H9 (cell line): ENCODE measurements around the gene BCAT1. TPM values are rescaled to one million over a fixed set of nuclear protein-coding genes. Genes with fewer than 3 reads are reported as not detected.

Experiments
- DNase-seq: peaks from one replicate; pipeline ENCODE4 v3.0.0-alpha.2; 2017
- H2AFZ ChIP-seq: one replicate; pipeline ENCODE4 v1.6.1; 2013; ENCODE audit warnings: mild to moderate bottlenecking, low read length, control low read depth, moderate library complexity
- H2AK5ac ChIP-seq: 2 replicates; pipeline ENCODE4 v1.6.1; 2013; ENCODE audit warnings: low read length, control low read depth, mixed read lengths; ENCODE audit not compliant: insufficient read length
- H2BK120ac ChIP-seq: one replicate; pipeline ENCODE4 v1.6.1; 2013; ENCODE audit warnings: low read depth, mild to moderate bottlenecking, low read length, control low read depth, inconsistent platforms; ENCODE audit not compliant: poor library complexity, severe bottlenecking
- H2BK12ac ChIP-seq: 2 replicates; pipeline ENCODE4 v1.6.1; 2013; ENCODE audit warnings: low read length, control low read depth, mixed read lengths, low read depth; ENCODE audit not compliant: insufficient read length
- H2BK15ac ChIP-seq: 2 replicates; pipeline ENCODE4 v1.6.1; 2013; ENCODE audit warnings: low read depth, low read length, control low read depth
- H2BK20ac ChIP-seq: one replicate; pipeline ENCODE4 v1.6.1; 2013; ENCODE audit warnings: low read depth, mild to moderate bottlenecking, low read length, control low read depth, inconsistent platforms; ENCODE audit not compliant: poor library complexity, severe bottlenecking
- H2BK5ac ChIP-seq: 2 replicates; pipeline ENCODE4 v1.6.1; 2013; ENCODE audit warnings: low read length, control low read depth, mixed read lengths; ENCODE audit not compliant: insufficient read length
- H3K14ac ChIP-seq: 2 replicates; pipeline ENCODE4 v1.6.1; 2013; ENCODE audit warnings: low read length, control low read depth; ENCODE audit not compliant: insufficient read depth
- H3K18ac ChIP-seq: 2 replicates; pipeline ENCODE4 v1.6.1; 2013; ENCODE audit warnings: low read depth, mild to moderate bottlenecking, mixed read lengths, low read length, control low read depth; ENCODE audit not compliant: insufficient read length
- H3K23ac ChIP-seq: 2 replicates; pipeline ENCODE4 v1.6.1; 2013; ENCODE audit warnings: low read length, control low read depth, mixed read lengths, low read depth; ENCODE audit not compliant: insufficient read length
- H3K23me2 ChIP-seq: 2 replicates; pipeline ENCODE4 v1.6.1; 2013; ENCODE audit warnings: low read depth, mild to moderate bottlenecking, mixed read lengths, low read length, control low read depth; ENCODE audit not compliant: insufficient read length, poor library complexity, severe bottlenecking
- H3K27ac ChIP-seq: 2 replicates; pipeline ENCODE4 v1.5.1; 2013; ENCODE audit warnings: low read length, control low read depth, mixed read lengths, low read depth; ENCODE audit not compliant: insufficient read length
- H3K27me3 ChIP-seq: 2 replicates; pipeline ENCODE4 v1.6.1; 2013; ENCODE audit warnings: low read length, control low read depth, inconsistent platforms; ENCODE audit not compliant: insufficient read depth
- H3K4ac ChIP-seq: 2 replicates; pipeline ENCODE4 v1.6.1; 2013; ENCODE audit warnings: low read depth, mild to moderate bottlenecking, control low read depth, inconsistent platforms, low read length, moderate library complexity
- H3K4me1 ChIP-seq: 2 replicates; pipeline ENCODE4 v1.6.1; 2013; ENCODE audit warnings: low read length, control low read depth, inconsistent platforms; ENCODE audit not compliant: insufficient read depth
- H3K4me2 ChIP-seq: 2 replicates; pipeline ENCODE4 v1.6.1; 2013; ENCODE audit warnings: low read length, control low read depth, mixed read lengths; ENCODE audit not compliant: insufficient read length, insufficient read depth
- H3K56ac ChIP-seq: 2 replicates; pipeline ENCODE4 v1.6.1; 2013; ENCODE audit warnings: low read depth, mild to moderate bottlenecking, mixed read lengths, low read length, control low read depth; ENCODE audit not compliant: insufficient read length
- H3K79me1 ChIP-seq: 2 replicates; pipeline ENCODE4 v1.6.1; 2013; ENCODE audit warnings: low read depth, mild to moderate bottlenecking, moderate library complexity, low read length, control low read depth, inconsistent platforms; ENCODE audit not compliant: insufficient read depth, poor library complexity, severe bottlenecking
- H3K79me2 ChIP-seq: 2 replicates; pipeline ENCODE4 v1.6.1; 2013; ENCODE audit warnings: low read length, control low read depth, inconsistent platforms; ENCODE audit not compliant: insufficient read depth
- H3K9ac ChIP-seq: 2 replicates; pipeline ENCODE4 v1.6.1; 2013; ENCODE audit warnings: low read length, control low read depth, mixed read lengths; ENCODE audit not compliant: insufficient read length; ENCODE audit errors: extremely low read depth
- H3K9me3 ChIP-seq: one replicate; pipeline ENCODE4 v1.6.1; 2013; ENCODE audit warnings: low read depth, low read length, inconsistent platforms; ENCODE audit not compliant: control insufficient read depth
- H3T11ph ChIP-seq: one replicate; pipeline ENCODE4 v1.6.1; 2013; ENCODE audit warnings: mild to moderate bottlenecking, low read length, control low read depth, inconsistent platforms
- H4K20me1 ChIP-seq: one replicate; pipeline ENCODE4 v1.6.1; 2013; ENCODE audit not compliant: control insufficient read depth, insufficient read length, insufficient read depth
- H4K5ac ChIP-seq: 2 replicates; pipeline ENCODE4 v1.6.1; 2013; ENCODE audit warnings: low read depth, mild to moderate bottlenecking, mixed read lengths, low read length, control low read depth; ENCODE audit not compliant: insufficient read length
- H4K8ac ChIP-seq: replicated peaks from 2 replicates; pipeline ENCODE4 v1.6.1; 2013; ENCODE audit warnings: low read length, control low read depth, mixed read lengths, low read depth; ENCODE audit not compliant: insufficient read length
- H4K91ac ChIP-seq: 2 replicates; pipeline ENCODE4 v1.6.1; 2013; ENCODE audit warnings: low read depth, mild to moderate bottlenecking, moderate library complexity, mixed read lengths, low read length, control low read depth; ENCODE audit not compliant: insufficient read length
- H3K27ac Mint-ChIP-seq, 3 experiments: 2 replicates in 2 of 3; 3 replicates in 1 of 3; pipeline ENCODE4 v1.8.0; 2020 to 2021; ENCODE audit warnings: mixed read lengths in 3 of 3, mild to moderate bottlenecking in 1 of 3, moderate library complexity in 1 of 3
- H3K27me3 Mint-ChIP-seq: 2 replicates; pipeline ENCODE4 v1.8.0; 2021; ENCODE audit warnings: low read depth, mild to moderate bottlenecking, moderate library complexity, mixed read lengths
- H3K36me3 Mint-ChIP-seq, 3 experiments: 2 replicates in 2 of 3; 3 replicates in 1 of 3; pipeline ENCODE4 v1.8.0; 2020 to 2021; ENCODE audit warnings: low read depth in 3 of 3, mixed read lengths in 3 of 3; ENCODE audit not compliant: insufficient read depth in 1 of 3
- H3K4me1 Mint-ChIP-seq, 2 experiments: 2 replicates each; pipeline ENCODE4 v1.8.0; 2020; ENCODE audit warnings: mixed read lengths in 2 of 2
- H3K4me3 Mint-ChIP-seq, 2 experiments: 2 replicates in 1 of 2; 3 replicates in 1 of 2; pipeline ENCODE4 v1.8.0; 2020 to 2021; ENCODE audit warnings: mild to moderate bottlenecking in 2 of 2, mixed read lengths in 2 of 2, moderate library complexity in 1 of 2
- H3K9me3 Mint-ChIP-seq, 2 experiments: 2 replicates in 1 of 2; 3 replicates in 1 of 2; pipeline ENCODE4 v1.8.0; 2020; ENCODE audit warnings: mild to moderate bottlenecking in 2 of 2, mixed read lengths in 2 of 2, moderate library complexity in 1 of 2
- WGBS: extraction: QIAGEN DNeasy Blood & Tissue Kit; methylation state at CpG from one replicate; pipeline ENCODE4 v1.1.7; 2013; ENCODE audit warnings: missing lambda C conversion rate, low lambda C conversion rate, mixed read lengths; ENCODE audit not compliant: insufficient read length; ENCODE audit errors: extremely low coverage; 5-methylcytosine and 5-hydroxymethylcytosine counted together
- total RNA-seq: library from RNA; stranded (reverse); gene quantifications from 2 replicates; pipeline ENCODE4 v1.2.1, GENCODE V29; 2021
- TF ChIP-seq, protein P1 (sequence below): fragments of 200-600 bp; sonication (generic); conservative IDR thresholded peaks from 3 replicates; pipeline ENCODE4 v1.8.0; 2021; ENCODE audit warnings: antibody characterized with exemption, mild to moderate bottlenecking

BCAT1 gene
- total RNA-seq, 1 experiment from 2014 or later, result 244 TPM

- Histone ChIP-seq H2BK12ac (no peak overlapping the region), H2BK15ac (no peak overlapping the region), H3K18ac (no peak overlapping the region), H3K79me1 (no peaks in the 10 kb centered on the region), H3K56ac (no peak overlapping the region), H3K23ac (no peak overlapping the region), H4K8ac (no peak overlapping the region), H3K4me1 (no peaks in the 10 kb centered on the region), H2AFZ (no peak overlapping the region), H3K23me2 (no peaks in the 10 kb centered on the region), H2BK120ac (no peak overlapping the region), H3K4ac (no peak overlapping the region), H3K79me2 (no peaks in the 10 kb centered on the region; the same call in 1 of the 2 replicates), H2AK5ac (no peak overlapping the region), H4K20me1 (no peaks in the 10 kb centered on the region), H3K14ac (no peak overlapping the region), H2BK20ac (no peak overlapping the region), H3T11ph (no peak overlapping the region), H2BK5ac (no peak overlapping the region), H3K27ac (no peak overlapping the region), H4K5ac (no peak overlapping the region), H3K4me2 (no peak overlapping the region), H3K27me3 (no peaks in the 10 kb centered on the region), H3K9me3 (no peaks in the 10 kb centered on the region), H4K91ac (no peak overlapping the region), H3K9ac (no peak overlapping the region)
- TF ChIP-seq, protein P1, sequence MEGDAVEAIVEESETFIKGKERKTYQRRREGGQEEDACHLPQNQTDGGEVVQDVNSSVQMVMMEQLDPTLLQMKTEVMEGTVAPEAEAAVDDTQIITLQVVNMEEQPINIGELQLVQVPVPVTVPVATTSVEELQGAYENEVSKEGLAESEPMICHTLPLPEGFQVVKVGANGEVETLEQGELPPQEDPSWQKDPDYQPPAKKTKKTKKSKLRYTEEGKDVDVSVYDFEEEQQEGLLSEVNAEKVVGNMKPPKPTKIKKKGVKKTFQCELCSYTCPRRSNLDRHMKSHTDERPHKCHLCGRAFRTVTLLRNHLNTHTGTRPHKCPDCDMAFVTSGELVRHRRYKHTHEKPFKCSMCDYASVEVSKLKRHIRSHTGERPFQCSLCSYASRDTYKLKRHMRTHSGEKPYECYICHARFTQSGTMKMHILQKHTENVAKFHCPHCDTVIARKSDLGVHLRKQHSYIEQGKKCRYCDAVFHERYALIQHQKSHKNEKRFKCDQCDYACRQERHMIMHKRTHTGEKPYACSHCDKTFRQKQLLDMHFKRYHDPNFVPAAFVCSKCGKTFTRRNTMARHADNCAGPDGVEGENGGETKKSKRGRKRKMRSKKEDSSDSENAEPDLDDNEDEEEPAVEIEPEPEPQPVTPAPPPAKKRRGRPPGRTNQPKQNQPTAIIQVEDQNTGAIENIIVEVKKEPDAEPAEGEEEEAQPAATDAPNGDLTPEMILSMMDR, result no peak
- no CpG with 5 or more reads among the region's 3 CpGs for WGBS
- Mint-ChIP-seq H3K4me3 (no peak overlapping the region), H3K9me3 (no peaks in the 10 kb centered on the region), H3K4me1 (no peaks in the 10 kb centered on the region), H3K36me3 (peaks cover 60 to 79% (median 77%) of the 10 kb centered on the region in 3 experiments), H3K27me3 (no peaks in the 10 kb centered on the region), H3K27ac (no peak overlapping the region)
- DNase-seq, result no peak
These were observed 73.9 kb downstream of the BCAT1 start for GRCh38 chr12:24875014-24875413.
